ENCODE measurements around the gene TRIM49B.
"Not testable (repeated sequence)": the region's sequence is repeated elsewhere in the genome, so short reads cannot be mapped to it uniquely, and the experiment has no call there.

The TRIM49B gene

DNA sequence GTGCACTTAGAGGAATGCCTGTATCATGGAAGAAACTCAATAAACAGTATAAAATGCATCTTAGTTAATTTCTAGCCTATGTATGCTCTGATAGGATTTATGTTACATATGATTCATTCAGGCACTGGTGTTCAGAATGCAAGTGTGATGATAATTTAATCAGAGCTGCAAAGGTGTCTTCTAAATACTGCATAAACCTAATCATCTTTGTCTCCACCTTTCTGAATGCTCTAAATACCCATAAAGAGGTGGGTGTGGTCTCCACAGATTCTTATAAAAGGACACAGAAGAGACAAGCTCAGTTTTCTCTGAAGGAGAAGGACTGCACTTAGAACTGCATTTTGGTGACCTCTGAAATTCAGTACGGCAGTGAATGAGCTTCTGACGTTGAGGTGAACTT lies at the start of gene TRIM49B:
TRIM49B (plus strand) TSS at position 301 of the 400 bp plus-strand sequence. CDS start 2,777 bp downstream, outside the sequence.
- POLR2A ChIA-PET, CTCF ChIA-PET: not testable (repeated sequence)

DNA sequence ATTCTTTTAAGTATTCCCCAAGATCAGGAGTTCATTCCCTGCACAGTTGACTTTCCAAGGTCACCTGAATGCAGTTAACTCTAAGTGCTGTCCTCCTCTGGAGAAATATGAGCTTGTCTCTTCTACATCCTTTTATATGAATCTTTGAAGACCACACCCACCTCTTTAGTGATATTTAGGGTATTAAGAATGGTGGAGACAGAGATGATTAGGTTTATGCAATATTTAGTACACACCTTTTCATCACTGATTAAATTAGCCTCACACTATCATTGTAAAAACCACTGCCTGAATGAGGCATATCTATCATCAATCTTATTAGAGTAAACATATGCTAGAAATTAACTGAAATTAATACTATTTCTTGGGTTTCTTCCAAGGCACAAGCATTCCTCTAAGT lies 44.8 kb upstream of the TRIM49B start, which contains the start of gene TRIM51G:
TRIM51G (minus strand) TSS at position 101 of the 400 bp plus-strand sequence. CDS start 2,190 bp downstream, outside the sequence.
- POLR2A ChIA-PET; DNase-seq (ENCODE audit: extremely low spot score); CTCF ChIA-PET: not testable (repeated sequence)

More for the DNA sequence above, at the start of gene TRIM49B:
- not testable (repeated sequence) for DNase-seq (ENCODE audit: extremely low spot score)

- CTCF ChIA-PET; DNase-seq (ENCODE audit: extremely low spot score); POLR2A ChIA-PET: not testable (repeated sequence)
Measured at GRCh38 chr11:49048229-49048628, 19.6 kb downstream of the TRIM49B start.

GRCh38 chr11:49049821-49050220 lies 21.2 kb downstream of the TRIM49B start:
- CTCF ChIA-PET; POLR2A ChIA-PET; DNase-seq (ENCODE audit: extremely low spot score): not testable (repeated sequence)

- DNase-seq (ENCODE audit: extremely low spot score); CTCF ChIA-PET: not testable (repeated sequence)
- POLR2A ChIA-PET = interaction anchor here (0.7 kb wide), 1 partner anchor 33 kb away, joined by 3 read pairs; no protein-coding TSS in a partner anchor
Measured at GRCh38 chr11:49059012-49059411, 30.4 kb downstream of the TRIM49B start, which contains the start of gene TRIM64C. TSS of gene TRIM64C (minus strand) at chr11:49059112. CDS start at chr11:49059112, 0 bp downstream.

DNA sequence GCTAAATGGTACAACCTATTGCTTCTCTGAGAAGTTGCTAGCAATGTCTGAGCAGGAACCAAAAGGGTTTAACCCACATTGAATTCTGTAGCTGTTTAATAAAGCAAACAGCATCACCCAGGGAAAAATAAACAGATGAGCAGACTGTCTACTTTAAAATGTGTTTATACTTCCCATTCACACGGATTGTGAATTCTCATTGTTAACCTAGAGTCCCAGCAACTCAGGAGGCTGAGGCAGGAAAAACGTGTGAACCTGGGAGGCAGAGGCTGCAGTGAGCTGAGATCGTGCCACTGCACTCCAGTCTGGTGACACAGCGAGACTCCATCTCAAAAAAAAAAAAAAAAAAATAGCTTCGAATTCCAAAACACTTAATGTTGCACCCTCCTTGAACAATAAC lies 41.3 kb downstream of the TRIM49B start:
- POLR2A ChIA-PET; DNase-seq (ENCODE audit: extremely low spot score); CTCF ChIA-PET: not testable (repeated sequence)

All from GM10248 (cell line).